Medulla oblongata (tissue), 1 donor: ENCODE data around the gene HMGN2.
A peak's percentile ranks its signal among the peaks of the same experiment; 100 is the strongest.
"Not testable (repeated sequence)": the region's sequence is repeated elsewhere in the genome, so short reads cannot be mapped to it uniquely, and the experiment has no call there.

Experiments
- DNase-seq: peaks from one replicate; pipeline ENCODE4 v3.0.0-alpha.2; 2015; ENCODE audit errors: extremely low spot score

The HMGN2 gene

GRCh38 chr1:26477446-26478152 is 5.4 kb downstream of the HMGN2 start:
- no peak for DNase-seq

DNA sequence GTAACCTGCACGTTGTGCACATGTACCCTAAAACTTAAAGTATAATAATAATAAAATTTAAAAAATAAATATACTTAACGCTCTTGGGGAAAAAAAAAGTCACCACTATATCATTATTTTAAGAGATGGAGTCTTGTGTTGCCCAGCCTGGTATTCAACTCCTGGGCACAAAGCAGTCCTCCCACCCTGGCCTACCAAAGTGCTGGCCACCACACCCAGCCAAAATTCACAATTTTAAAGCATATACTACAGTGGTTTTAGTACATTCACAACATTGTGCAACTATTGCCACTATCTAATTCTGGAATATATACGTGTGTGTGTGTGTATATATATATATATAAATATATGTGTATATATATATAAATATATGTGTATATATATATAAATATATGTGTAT is 5.9 kb downstream of the HMGN2 start:
- DNase-seq = no peak

DNA sequence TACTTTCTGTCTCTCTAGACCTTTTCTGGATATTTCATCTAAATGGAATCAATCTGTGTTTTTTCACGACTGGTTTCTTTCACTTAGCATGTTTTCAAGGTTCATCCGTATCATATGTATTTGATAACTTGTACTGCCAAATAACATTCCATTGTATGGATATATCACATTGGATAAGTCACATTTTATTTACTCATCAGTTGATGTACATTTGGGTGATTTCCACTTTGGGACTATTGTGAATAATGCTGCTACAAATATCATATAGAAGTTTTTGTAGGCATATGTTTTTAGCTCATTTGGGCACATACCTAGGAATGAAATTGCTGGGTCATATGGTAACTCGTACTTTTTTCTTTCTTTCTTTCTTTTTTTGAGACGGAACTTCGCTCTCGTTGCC is 6.7 kb downstream of the HMGN2 start:
- no peak for DNase-seq

DNA sequence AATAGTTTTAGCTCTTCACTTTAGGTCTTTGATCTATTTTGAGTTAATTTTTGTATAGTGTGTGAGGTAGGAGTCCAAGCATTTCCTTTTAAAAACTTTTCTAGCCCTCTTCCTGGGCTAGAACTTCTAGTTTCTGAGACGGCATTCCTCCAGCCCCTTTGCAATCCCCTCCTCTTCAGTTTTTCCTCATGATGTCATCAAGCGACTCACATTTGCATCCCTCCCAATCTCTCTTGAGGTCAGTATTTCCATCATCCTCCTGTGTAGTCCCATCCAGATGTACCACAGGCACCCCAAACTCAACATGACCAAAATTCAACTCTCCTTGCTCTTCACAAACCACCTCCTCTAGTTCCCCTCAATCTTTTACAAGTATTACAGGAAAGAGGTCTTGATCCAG is 10.7 kb downstream of the HMGN2 start:
- DNase-seq = no peak

DNA sequence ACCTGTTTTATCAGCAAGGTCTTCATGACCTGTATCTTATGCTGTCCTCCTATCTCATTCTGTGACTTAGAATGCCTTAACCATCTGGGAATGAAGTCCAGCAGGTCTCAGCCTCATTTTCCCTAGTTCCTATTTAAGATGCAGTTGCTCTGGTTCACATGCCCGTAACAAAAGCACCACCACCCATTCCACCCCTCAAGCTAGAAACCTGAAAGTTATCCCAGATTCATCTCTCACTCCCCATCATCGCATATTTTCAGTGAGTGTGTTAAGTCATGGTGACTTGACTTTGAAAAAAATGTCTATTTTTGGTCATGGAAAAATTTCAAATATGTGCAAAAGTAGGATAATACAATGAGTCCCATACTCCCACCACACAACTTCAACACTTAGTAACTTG is 11.7 kb downstream of the HMGN2 start:
- DNase-seq = no peak

- DNase-seq = no peak
Observed at GRCh38 chr1:26490155-26490554, 17.9 kb downstream of the HMGN2 start.

DNA sequence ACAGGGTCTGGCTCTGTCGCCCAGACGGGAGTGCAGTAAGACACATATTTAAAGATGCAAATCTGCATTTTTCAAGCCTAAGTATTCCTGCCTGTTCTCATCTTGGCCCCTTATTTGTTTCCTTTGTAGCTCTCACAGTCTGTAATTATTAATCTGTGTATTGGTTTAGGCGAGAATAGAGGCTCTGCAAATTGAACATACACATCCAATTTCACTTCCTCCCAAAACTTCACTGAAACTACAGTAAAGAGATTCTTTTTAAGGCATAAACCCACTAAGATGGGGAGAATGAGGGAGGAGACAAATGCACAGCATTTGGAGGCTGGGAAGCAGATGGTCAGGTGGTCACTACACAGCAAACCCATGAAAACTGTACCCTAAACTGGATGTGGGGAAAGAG is 21.0 kb downstream of the HMGN2 start:
- no peak for DNase-seq

GRCh38 chr1:26493938-26494337 is 21.7 kb downstream of the HMGN2 start:
- no peak for DNase-seq

DNA sequence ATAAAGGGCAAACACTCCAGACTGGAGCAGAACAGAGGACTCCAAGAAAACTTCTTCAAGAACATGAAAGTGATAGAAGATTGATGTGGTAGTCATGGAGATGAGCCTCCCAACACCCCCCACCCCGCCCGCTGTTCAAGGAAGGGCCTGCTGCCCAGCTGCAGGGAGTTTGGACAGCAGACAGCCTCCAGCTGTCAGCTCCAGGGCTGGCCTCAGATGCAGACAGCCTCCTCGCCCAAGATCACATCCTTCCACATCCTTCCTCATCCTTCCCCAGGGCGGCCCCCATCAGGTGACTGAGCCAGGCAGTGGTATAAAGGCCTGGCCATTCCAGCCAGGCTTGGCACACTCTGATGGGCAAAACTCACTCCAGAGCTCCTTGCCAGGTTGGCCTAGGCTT is 24.6 kb downstream of the HMGN2 start:
- DNase-seq = peak; percentile 35

GRCh38 chr1:26498894-26499293 is 26.7 kb downstream of the HMGN2 start:
- DNase-seq = no peak

GRCh38 chr1:26500488-26501175 is 28.4 kb downstream of the HMGN2 start:
- peak; percentile 80 for DNase-seq

DNA sequence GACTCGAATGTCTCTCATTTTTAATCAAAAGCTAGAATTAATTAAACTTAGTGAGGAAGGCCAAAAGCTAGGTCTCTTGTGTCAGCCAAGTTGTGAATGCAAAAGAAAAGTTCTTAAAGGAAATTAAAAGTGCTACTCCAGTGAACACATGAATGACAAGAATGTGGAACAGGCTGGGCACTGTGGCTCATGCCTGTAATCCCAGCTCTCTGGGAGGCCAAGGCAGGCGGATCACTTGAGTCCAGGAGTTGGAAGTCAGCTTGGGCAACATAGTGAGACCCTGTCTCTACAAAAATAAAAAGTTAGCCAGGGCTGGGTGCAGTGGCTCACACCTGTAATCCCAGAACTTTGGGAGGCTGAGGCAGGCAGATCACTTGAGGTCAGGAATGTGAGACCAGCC is 38.5 kb downstream of the HMGN2 start:
- not testable (repeated sequence) for DNase-seq

DNA sequence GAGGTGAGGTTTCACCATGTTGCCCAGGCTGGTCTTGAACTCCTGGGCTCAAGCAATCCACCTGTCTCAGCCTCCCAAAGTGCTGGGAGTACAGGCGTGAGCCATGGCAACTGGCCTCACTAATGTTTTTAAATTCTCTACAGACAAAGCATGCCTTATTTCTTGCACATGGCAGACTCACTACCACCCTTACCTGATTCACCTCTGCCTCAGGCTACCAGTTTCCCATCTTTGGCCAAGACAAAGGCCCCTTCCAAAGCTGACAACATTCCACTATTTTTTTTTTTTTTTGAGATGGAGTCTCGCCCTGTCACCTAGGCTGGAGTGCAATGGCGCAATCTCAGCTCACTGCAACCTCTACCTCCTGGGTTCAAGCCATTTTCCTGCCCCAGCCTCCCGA is 43.6 kb downstream of the HMGN2 start:
- DNase-seq = not testable (repeated sequence)

- no peak for DNase-seq
Observed at GRCh38 chr1:26516987-26517765, 44.9 kb downstream of the HMGN2 start.

- DNase-seq = no peak
Observed at GRCh38 chr1:26517766-26518049, 45.5 kb downstream of the HMGN2 start.

- DNase-seq = no peak
Observed at GRCh38 chr1:26518355-26518754, 46.1 kb downstream of the HMGN2 start.

- DNase-seq = no peak
Observed at GRCh38 chr1:26520339-26520738, 48.1 kb downstream of the HMGN2 start.

- DNase-seq = no peak
Observed at GRCh38 chr1:26521669-26522030, 49.4 kb downstream of the HMGN2 start.

- no peak for DNase-seq
Observed at GRCh38 chr1:26522073-26522472, 49.8 kb downstream of the HMGN2 start.

GRCh38 chr1:26524181-26524580 is 51.9 kb downstream of the HMGN2 start:
- DNase-seq = no peak
